ENCODE measurements around the gene BLM.

BLM gene

DNA sequence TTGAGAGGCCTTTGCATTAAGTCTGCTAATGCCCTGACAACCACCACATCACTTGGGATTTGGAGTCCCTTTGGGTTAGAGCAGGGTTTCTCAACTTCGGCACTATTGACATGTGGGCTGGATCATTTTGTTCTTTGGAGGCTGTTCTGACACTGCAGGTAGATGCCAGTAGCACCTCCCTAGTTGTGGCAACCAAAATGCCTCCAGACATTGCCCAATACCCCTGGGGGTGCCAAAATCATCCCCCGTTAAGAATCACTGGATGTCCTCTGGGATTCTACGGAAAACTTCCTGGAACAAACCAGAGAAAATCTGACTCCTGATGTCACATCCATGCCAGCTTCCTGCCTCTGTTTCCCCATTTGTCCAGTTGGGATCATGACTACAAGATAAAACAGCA is 37.2 kb upstream of the BLM start:
- TF ChIP-seq, protein P1, sequence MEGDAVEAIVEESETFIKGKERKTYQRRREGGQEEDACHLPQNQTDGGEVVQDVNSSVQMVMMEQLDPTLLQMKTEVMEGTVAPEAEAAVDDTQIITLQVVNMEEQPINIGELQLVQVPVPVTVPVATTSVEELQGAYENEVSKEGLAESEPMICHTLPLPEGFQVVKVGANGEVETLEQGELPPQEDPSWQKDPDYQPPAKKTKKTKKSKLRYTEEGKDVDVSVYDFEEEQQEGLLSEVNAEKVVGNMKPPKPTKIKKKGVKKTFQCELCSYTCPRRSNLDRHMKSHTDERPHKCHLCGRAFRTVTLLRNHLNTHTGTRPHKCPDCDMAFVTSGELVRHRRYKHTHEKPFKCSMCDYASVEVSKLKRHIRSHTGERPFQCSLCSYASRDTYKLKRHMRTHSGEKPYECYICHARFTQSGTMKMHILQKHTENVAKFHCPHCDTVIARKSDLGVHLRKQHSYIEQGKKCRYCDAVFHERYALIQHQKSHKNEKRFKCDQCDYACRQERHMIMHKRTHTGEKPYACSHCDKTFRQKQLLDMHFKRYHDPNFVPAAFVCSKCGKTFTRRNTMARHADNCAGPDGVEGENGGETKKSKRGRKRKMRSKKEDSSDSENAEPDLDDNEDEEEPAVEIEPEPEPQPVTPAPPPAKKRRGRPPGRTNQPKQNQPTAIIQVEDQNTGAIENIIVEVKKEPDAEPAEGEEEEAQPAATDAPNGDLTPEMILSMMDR (IDR thresholded peaks at IDR 0.05; ENCODE audit: borderline replicate concordance, insufficient read depth, low read depth, low read length), result no peak

GRCh38 chr15:90680371-90680935 is 36.7 kb upstream of the BLM start:
- TF ChIP-seq, protein P1 (IDR thresholded peaks at IDR 0.05; ENCODE audit: borderline replicate concordance, insufficient read depth, low read depth, low read length), result no peak
- H3K4me3 ChIP-seq (ENCODE audit: low read depth, low read length), result no peak overlapping the region

More for the DNA sequence above, 37.2 kb upstream of the BLM start:
- H3K4me3 ChIP-seq (ENCODE audit: low read depth, low read length), result no peak overlapping the region

GRCh38 chr15:90681056-90681455 is 36.1 kb upstream of the BLM start:
- H3K4me3 ChIP-seq (ENCODE audit: low read depth, low read length), result no peak overlapping the region
- TF ChIP-seq, protein P1 (IDR thresholded peaks at IDR 0.05; ENCODE audit: borderline replicate concordance, insufficient read depth, low read depth, low read length), result no peak

GRCh38 chr15:90681480-90681879 is 35.7 kb upstream of the BLM start:
- TF ChIP-seq, protein P1 (IDR thresholded peaks at IDR 0.05; ENCODE audit: borderline replicate concordance, insufficient read depth, low read depth, low read length), result no peak
- no peak overlapping the region for H3K4me3 ChIP-seq (ENCODE audit: low read depth, low read length)

GRCh38 chr15:90683371-90683770 is 33.8 kb upstream of the BLM start:
- no peak overlapping the region for H3K4me3 ChIP-seq (ENCODE audit: low read depth, low read length)
- TF ChIP-seq, protein P1 (IDR thresholded peaks at IDR 0.05; ENCODE audit: borderline replicate concordance, insufficient read depth, low read depth, low read length), result no peak

DNA sequence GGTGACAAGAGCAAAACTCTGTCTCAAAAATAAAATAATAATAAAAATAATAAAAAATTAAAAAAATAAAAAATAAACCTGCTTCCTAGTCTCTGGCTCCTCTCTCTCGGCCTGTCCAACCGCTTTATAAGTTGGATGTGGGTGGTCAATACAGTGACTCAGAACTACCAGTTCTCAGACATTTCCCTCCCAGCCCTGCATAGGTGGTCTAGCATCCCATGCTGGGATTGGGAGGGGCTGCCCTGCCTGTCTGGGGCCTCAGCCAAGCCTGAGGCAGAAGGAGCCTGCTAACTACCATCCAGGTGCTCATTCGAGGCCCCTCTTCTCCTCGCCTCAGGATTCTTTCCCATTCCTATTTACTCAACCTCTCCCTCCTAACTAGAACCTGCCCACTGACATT is 33.3 kb upstream of the BLM start:
- TF ChIP-seq, protein P1 (IDR thresholded peaks at IDR 0.05; ENCODE audit: borderline replicate concordance, insufficient read depth, low read depth, low read length), result no peak
- no peak overlapping the region for H3K4me3 ChIP-seq (ENCODE audit: low read depth, low read length)

DNA sequence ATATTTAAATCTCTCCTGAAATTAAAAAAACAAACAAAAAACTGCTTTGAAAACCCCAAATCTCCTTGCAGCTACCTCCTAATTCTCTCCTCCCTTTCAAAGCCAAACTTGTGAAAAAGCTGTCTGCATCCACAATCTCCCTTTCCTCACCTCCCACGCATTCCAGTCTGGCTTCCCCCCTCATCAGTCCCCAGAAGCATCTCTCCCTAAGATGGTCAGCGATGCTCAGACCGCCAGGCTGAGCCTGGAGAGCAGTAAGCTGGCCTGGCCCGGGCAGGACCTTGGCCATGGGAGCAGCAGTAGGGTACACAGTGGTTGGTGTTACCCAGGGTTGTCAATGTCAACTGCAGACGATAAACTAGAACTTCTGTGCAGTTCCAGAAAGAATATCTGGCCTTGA is 32.9 kb upstream of the BLM start:
- TF ChIP-seq, protein P1 (IDR thresholded peaks at IDR 0.05; ENCODE audit: borderline replicate concordance, insufficient read depth, low read depth, low read length), result no peak
- H3K4me3 ChIP-seq (ENCODE audit: low read depth, low read length), result no peak overlapping the region

Measured in GM12875 (cell line).